ENCODE measurements around the gene RTP5. TPM values are rescaled to one million over a fixed set of nuclear protein-coding genes. Genes with fewer than 3 reads are reported as not detected.

The RTP5 gene
- total RNA-seq, 1 experiment from 2014 or later: not detected

DNA sequence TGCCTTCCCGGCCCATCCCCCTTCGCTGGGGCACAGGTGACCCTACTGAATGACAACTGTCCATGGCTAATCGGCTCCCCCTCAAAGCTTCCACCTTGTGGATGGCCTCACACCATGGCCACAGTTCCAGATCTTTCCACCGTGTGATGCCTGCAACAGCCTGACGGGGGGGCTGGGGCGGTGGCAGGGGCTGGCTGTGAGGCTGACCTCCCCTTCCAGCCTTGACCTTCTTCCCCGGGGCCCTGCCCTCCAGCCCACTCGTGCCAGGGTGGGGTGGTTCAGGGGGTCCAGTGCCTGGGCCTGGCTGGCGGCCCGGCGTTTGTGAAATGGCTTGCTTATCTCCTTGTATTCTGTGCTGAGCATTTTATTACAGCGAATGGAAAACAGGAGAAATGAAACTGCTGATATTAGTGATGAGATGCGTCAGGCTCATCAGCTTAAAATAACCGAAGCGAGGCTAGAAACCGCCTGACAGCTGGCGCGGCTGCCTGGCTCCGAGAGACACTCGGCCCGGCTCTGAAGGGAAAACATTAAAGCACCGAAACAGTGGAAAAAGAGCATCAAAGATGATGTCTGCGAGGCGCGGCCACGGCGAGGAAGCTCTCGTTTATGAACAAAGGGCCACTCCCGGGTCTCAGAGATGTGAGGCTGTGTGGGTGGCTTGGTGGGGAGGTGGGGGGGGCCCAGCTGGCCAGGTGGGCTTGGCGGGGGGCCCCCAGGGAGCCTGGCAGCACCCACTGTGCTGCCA is 9.9 kb upstream of the RTP5 start:
- ATAC-seq: 0 out of 2 replicates have a peak, but pooled peaks have one; percentile 43
- Histone ChIP-seq H3K4me1 (ENCODE audit: control insufficient read depth in 1 of 2, insufficient read depth in 2 of 2, low read length in 2 of 2) (no peaks in the 10 kb centered on the region; a peak in 1 of 4 replicates), H3K4me2 (ENCODE audit: low read length) (no peak overlapping the region), H3K27ac (ENCODE audit: low read depth, low read length) (no peak overlapping the region; the same call in 1 of the 2 replicates), H3K9me3 (ENCODE audit: control insufficient read depth in 1 of 2, insufficient read depth in 1 of 2, low read depth in 1 of 2, low read length in 2 of 2) (peaks cover 0 to 4% of the 10 kb centered on the region in 2 experiments; a peak in 1 of 4 replicates), H3K27me3 (ENCODE audit: insufficient read depth, low read length) (no peaks in the 10 kb centered on the region), H3K9me2 (ENCODE audit: insufficient read depth) (no peaks in the 10 kb centered on the region), H4K20me1 (ENCODE audit: insufficient read depth) (no peaks in the 10 kb centered on the region), H3K36me3 (ENCODE audit: control insufficient read depth in 1 of 2, insufficient read depth in 2 of 2, low read length in 2 of 2) (no peaks in the 10 kb centered on the region), H2AFZ (ENCODE audit: low read depth, low read length, poor library complexity, severe bottlenecking) (no peak overlapping the region), H3K9ac (ENCODE audit: low read length) (no peak overlapping the region), H3K4me3 (replicated peaks in 1 of 2; ENCODE audit: low read depth in 1 of 2, low read length in 2 of 2) (no peak overlapping the region), H3K79me2 (ENCODE audit: insufficient read depth, low read length) (no peaks in the 10 kb centered on the region)
- TF ChIP-seq, protein P1, sequence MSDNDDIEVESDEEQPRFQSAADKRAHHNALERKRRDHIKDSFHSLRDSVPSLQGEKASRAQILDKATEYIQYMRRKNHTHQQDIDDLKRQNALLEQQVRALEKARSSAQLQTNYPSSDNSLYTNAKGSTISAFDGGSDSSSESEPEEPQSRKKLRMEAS (IDR thresholded peaks at IDR 0.05): no peak
- TF ChIP-seq CTCF (IDR thresholded peaks at IDR 0.05 in 2 of 3, conservative IDR thresholded peaks at IDR 0.05 in 1 of 3; ENCODE audit: borderline replicate concordance in 1 of 3, insufficient read depth in 1 of 3, low read depth in 2 of 3, low read length in 2 of 3): 0 out of 6 replicates have a peak, but pooled peaks of 2 of the 3 experiments have one; percentile 11 to 13
- no peak for TF ChIP-seq SP1 (IDR thresholded peaks at IDR 0.05; ENCODE audit: low read depth)
- ChIA-PET RAD21 (ENCODE audit: low non-redundant PET in 1 of 2, low total read pairs in 2 of 2, uncharacterized antibody in 2 of 2, unreplicated experiment in 2 of 2) (no interaction called here), POLR2A (no interaction called here), CTCF (no interaction called here)
- intact Hi-C loops (cut with micrococcal nuclease): no loop called here
- no peak for DNase-seq (ENCODE audit: low read depth, low spot score)
- no TSS peak for BruUV-seq (replicated peaks)

Measured in HCT116 (cell line).